Measurements from ENCODE around the gene CAPN5.

- TF ChIP-seq MAX (IDR thresholded peaks at IDR 0.05) (no peak), CTCF (IDR thresholded peaks at IDR 0.05) (no peak), JUN (IDR thresholded peaks at IDR 0.05) (no peak)
Observed at GRCh38 chr11:77135069-77135468, 68.3 kb downstream of the CAPN5 start.
